Muscle of arm (tissue), 14 donors: ENCODE measurements around the gene NLRP2B. TPM values are rescaled to one million over a fixed set of nuclear protein-coding genes. Genes with fewer than 3 reads are reported as not detected.
"Not testable (repeated sequence)": the region's sequence is repeated elsewhere in the genome, so short reads cannot be mapped to it uniquely, and the experiment has no call there.

ENCODE experiments used
- DNase-seq: peaks from one replicate; pipeline ENCODE4 v3.0.0-alpha.2; 2013
- long read RNA-seq, 11 donors: transcript quantifications; one replicate each; lab custom pipeline, GENCODE V29; 2026
- polyA plus RNA-seq, 12 donors: library from polyadenylated mRNA; unstranded; fragments of 120-200 nt; gene quantifications; one replicate each; pipeline ENCODE4 v1.2.1, GENCODE V29; 2013; ENCODE audit not compliant: insufficient read length in 12 of 12

The NLRP2B gene
- polyA plus RNA-seq: under 1 TPM in 2 of 12 donors, not detected in 10; 0.07 to 0.08 TPM
- long read RNA-seq, donor 1, partial matches to known transcripts: 0 of 1 reads
- long read RNA-seq, donor 1, other reads (novel, unspliced or antisense): 0 of 1 reads
- long read RNA-seq, donor 2: 0 reads
- long read RNA-seq, donor 3: 0 reads
- long read RNA-seq, donor 4: 0 reads
- long read RNA-seq, donor 5: 0 reads
- long read RNA-seq, donor 6: 0 reads
- long read RNA-seq, donor 7: 0 reads
- long read RNA-seq, donor 8: 0 reads
- long read RNA-seq, donor 9, partial matches to known transcripts: 0 of 1 reads
- long read RNA-seq, donor 9, other reads (novel, unspliced or antisense): 0 of 1 reads
- long read RNA-seq, donor 10: 0 reads
- long read RNA-seq, donor 11: 0 reads

GRCh38 chrX:57680160-57680559 is at the start of gene NLRP2B:
TSS of gene NLRP2B (minus strand) at chrX:57680260.
- no peak for DNase-seq

DNA sequence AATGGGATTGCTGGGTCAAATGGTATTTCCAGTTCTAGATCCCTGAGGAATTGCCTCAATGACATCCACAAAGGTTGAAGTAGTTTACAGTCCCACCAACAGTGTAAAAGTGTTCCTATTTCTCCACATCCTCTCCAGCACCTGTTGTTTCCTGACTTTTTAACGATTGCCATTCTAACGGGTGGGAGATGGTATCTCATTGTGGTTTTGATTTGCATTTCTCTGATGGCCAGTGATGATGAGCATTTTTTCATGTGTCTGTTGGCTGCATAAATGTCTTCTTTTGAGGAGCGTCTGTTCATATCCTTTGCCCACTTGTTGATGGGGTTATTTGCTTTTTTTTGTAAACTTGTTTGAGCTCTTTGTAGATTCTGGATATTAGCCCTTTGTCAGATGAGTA is 45.9 kb upstream of the NLRP2B start:
- not testable (repeated sequence) for DNase-seq

- DNase-seq: no peak
Observed at GRCh38 chrX:57681341-57681740, 1.3 kb upstream of the NLRP2B start.

DNA sequence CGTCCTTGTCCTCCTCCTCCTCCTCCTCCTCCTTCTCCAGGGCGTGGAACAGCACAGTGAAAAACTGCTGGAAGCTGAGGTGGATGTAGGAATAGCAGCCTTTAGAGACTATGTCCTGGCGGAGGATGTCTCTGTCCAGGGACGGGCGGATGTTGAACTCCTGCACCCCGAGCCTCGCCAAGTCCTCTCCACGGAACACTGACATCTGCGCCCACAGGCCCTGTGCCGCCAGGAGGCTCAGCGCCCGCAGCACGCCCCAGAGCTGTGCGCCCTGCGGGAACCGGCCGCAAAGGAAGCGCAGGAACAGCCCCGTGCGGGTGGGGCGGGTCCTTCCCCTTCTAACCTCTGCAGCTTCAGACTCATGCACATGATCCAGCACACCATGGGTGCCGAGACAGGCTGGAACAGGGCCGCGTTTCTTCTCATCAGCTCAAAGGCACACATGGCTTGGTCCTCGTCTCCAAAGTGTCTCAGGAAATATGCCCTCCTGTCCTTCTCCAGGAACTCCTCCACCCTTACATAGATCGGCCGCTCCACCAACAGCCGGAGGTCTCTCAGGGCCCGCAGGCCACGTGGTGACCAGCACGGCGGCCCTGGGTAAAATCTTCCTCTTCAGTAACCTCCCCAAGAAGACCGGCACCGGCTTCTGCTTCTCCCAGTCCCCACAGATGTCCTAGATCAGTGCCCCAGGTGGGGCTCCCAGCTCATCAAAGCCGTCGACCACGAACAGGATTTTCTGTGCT is 1.2 kb downstream of the NLRP2B start:
- no peak for DNase-seq

DNA sequence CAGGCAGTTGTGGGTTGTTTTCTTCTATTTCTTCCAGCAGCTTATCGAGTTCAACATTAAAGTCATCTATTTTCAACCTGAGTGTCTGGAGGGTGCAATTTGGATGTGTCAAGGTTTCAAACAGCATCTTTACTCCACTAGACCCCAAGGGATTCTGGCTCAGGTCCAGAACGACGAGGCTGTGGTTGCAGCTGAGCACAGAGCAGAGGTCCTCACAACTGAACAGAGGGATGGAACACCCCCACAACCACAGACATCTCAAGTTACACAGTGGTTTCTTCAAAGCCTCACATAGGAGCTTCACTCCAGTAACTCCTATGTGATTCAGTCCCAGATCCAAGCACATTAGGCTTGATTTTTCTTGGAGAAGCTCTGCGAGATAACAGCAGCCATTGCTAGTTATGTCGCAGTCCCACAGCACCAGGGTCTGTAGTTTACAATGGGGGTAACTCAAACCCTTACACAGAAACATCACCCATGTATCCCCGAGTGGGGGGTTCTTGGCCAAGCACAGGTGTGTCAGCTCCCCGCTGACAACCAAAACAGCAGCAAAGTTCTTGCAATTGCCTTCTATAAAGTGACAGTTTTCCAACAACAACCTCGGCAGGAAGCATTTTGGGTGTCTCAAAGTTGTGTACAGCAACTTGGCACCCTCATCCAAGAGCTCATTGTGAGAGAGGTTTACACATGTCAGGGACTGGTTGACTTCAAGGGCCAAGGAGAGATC is 2.8 kb downstream of the NLRP2B start:
- no peak for DNase-seq

DNA sequence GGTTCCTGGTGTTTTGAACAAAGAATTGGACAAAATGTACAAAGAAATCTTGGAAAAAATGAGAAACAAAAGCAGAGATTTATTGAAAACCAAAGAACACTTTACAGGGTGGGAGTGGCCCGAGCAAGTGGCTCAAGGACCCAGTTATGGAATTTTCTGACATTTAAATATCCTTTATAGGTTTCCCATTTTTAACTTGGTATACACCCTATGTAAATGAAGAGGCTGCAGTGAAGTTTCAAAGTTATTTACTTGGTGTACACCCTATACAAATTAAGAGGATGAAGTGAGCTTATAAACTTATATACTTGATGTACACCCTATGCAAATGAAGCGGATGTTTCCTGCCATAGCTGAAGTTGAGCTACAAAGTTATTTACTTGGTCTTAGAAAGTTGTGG is 4.7 kb downstream of the NLRP2B start:
- DNase-seq: no peak

DNA sequence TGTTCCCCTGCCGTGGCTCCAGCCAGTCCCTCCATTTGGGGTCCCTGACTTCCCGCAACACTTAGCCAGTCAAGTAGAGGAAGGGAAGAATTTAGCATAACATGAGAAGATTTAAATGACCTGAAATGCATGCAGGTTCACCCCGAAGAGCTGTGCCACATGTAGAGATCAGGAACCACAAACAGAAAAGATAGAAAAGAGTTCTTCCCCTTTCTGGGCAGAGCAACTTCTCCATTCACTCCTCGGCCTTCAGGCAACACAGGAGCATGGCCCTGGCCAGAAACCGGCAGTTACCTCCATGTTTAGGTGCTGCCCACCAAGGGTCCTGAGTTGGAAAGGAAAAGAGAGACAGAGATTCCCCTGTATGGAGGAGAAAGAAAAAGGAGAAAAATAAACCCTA is 5.2 kb downstream of the NLRP2B start:
- DNase-seq: no peak

DNA sequence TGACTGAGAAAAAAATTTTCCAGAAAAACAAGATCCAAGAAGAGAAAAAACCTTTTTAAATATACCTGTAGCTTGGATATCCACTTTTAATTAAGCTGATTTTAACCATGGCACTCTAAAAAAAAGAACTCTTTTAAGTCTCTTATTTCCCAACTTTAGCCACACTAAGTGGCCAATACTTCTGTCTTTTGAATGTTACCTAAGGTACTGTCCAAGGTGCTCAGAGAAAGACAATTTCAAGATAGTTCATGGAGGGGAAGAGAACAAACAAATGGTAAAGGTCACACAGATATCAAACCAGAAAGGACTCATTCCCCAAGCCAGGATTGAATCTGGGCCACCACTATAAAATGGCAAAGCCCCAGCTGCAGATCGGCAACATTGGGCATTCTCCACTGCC is 10.1 kb downstream of the NLRP2B start:
- no peak for DNase-seq

GRCh38 chrX:57667010-57667409 is 13.1 kb downstream of the NLRP2B start:
- no peak for DNase-seq

- no peak for DNase-seq
Observed at GRCh38 chrX:57655065-57655464, 25.0 kb downstream of the NLRP2B start.

DNA sequence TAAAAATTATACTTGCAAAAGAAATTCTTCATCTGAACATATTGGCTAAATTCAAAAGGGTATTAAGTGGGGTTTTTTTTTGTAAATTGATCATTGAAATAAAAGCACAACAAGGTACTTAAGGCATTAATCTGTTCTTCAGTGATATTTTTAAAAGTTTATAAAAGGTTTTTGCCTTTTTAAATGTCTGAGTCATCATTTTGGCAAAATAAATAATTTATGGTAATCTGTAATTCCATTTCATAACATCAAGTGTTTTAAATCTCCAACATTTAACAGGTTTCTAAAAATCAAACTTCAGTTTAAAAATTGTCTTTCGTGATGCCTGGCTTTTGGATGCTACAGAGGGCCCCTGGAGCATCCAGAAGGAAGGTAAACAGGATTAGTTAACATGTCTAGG is 27.4 kb downstream of the NLRP2B start:
- DNase-seq: no peak

DNA sequence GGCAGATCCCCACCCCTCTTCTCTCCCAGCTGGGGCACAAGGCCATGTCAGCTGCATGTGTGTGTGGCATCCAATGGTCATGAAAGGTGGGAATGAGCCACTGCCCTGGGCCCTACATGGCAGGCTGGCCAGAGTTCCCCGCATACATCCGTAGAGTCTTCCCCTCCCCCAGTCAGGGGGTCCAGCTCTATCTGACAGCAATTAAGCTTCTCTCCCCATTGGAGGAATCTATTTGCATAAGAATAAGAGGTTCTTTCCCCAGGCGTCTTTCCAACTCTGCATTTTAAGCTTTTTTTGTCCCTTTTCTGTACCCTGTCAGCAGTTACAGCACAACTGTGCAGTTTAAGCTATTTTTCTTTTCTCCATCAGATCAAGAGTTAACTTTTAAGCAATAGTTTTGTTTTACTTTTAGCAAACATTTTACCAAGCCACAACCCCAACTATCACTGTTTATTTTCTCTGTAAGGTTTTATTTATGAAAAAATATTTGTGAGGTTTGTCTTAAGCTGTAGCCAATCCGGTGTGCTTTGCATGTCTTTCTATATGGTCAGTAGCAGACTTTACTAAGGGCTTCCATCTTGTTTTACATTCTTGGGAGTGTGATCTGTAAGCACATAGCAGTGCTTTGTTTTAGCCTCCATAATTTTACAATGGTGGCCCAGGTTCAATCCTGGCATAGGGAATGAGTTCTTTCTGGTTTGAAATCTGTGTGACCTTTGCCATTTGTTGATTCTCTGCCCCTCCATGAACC is 28.7 kb downstream of the NLRP2B start:
- no peak for DNase-seq

GRCh38 chrX:57647020-57647419 is 33.0 kb downstream of the NLRP2B start:
- DNase-seq: no peak

- no peak for DNase-seq
Observed at GRCh38 chrX:57643698-57644097, 36.4 kb downstream of the NLRP2B start.

GRCh38 chrX:57641338-57641737 is 38.7 kb downstream of the NLRP2B start:
- DNase-seq: no peak

- no peak for DNase-seq
Observed at GRCh38 chrX:57640674-57641016, 39.4 kb downstream of the NLRP2B start.

- DNase-seq: not testable (repeated sequence)
Observed at GRCh38 chrX:57629438-57629837, 50.6 kb downstream of the NLRP2B start.

Other genes starting within 250 kb of the NLRP2B start
- 10 to 100 TPM in 1 of 12 donors, 1 to 10 TPM in 10, not detected in 1; 5.6 to 11.2 (median 6.1) TPM for gene ZXDB, start 88.2 kb downstream of the NLRP2B start, polyA plus RNA-seq
- gene ZXDA, start 230.2 kb upstream of the NLRP2B start, polyA plus RNA-seq: 1 to 10 TPM in 11 of 12 donors, not detected in 1; 2.6 to 4.0 (median 3.2) TPM